K562 (cell line): ENCODE measurements around the gene MYO1B.

Source experiments
- BHLHE40 ChIP-seq: IDR thresholded peaks from 2 replicates; pipeline ENCODE4 v1.6.1; 2011; ENCODE audit warnings: low read length, improper control_type of control experiment
- CTCF ChIP-seq, 3 experiments: IDR thresholded peaks in 2 of 3; conservative IDR thresholded peaks in 1 of 3; 2 replicates each; pipeline ENCODE4 v1.5.1; 2011 to 2012; ENCODE audit warnings: low read length in 3 of 3, mild to moderate bottlenecking in 3 of 3, control low read depth in 2 of 3, improper control_type of control experiment in 1 of 3, inconsistent platforms in 1 of 3, low read depth in 1 of 3, mixed read lengths in 1 of 3, moderate library complexity in 1 of 3; ENCODE audit not compliant: insufficient read depth in 2 of 3
- HDAC3 ChIP-seq: fragments of 450-650 bp; IDR thresholded peaks from 2 replicates; pipeline ENCODE4 v1.6.1; 2018; ENCODE audit warnings: borderline replicate concordance, mild to moderate bottlenecking, moderate library complexity; ENCODE audit not compliant: partially characterized antibody
- HMBOX1 ChIP-seq: sonication (generic); IDR thresholded peaks from 2 replicates; pipeline ENCODE4 v1.6.1; 2016
- HMG20B ChIP-seq: fragments of 250-450 bp; sonication (Bioruptor Pico); IDR thresholded peaks from 2 replicates; pipeline ENCODE4 v1.5.0; 2021; ENCODE audit warnings: mild to moderate bottlenecking
- KDM1A ChIP-seq, 2 experiments: fragments of 450-650 bp; IDR thresholded peaks; 2 replicates each; pipeline ENCODE4 v1.6.1; 2016; ENCODE audit warnings: mild to moderate bottlenecking in 2 of 2
- MXD1 ChIP-seq: fragments of 250-450 bp; sonication (Bioruptor Pico); IDR thresholded peaks from 2 replicates; pipeline ENCODE4 v1.8.0; 2021; ENCODE audit warnings: borderline replicate concordance, mild to moderate bottlenecking, moderate library complexity; ENCODE audit not compliant: poor library complexity, severe bottlenecking
- PCBP2 ChIP-seq: fragments of 200-400 bp; formaldehyde crosslinking; IDR thresholded peaks from 2 replicates; pipeline ENCODE4 v1.6.1; 2018; ENCODE audit warnings: low read length, low read depth, mild to moderate bottlenecking, moderate library complexity; ENCODE audit not compliant: poor library complexity, severe bottlenecking
- SMAD3 ChIP-seq: fragments of 450-650 bp; formaldehyde crosslinking; conservative IDR thresholded peaks from 2 replicates; pipeline ENCODE4 v1.4.0; 2020; ENCODE audit warnings: mild to moderate bottlenecking
- SP1 ChIP-seq: sonication (generic); formaldehyde crosslinking; IDR thresholded peaks from 2 replicates; pipeline ENCODE4 v1.8.1; 2022; ENCODE audit warnings: mild to moderate bottlenecking, missing genetic modification reagents
- ZNF766 ChIP-seq: fragments of 200-800 bp; sonication (Bioruptor generic); conservative IDR thresholded peaks from 2 replicates; pipeline ENCODE4 v1.6.1; 2016; ENCODE audit warnings: missing genetic modification characterization, missing compliant biosample characterization
- ZZZ3 ChIP-seq: fragments of 450-650 bp; IDR thresholded peaks from 2 replicates; pipeline ENCODE4 v1.6.1; 2016; ENCODE audit warnings: antibody characterized with exemption, mild to moderate bottlenecking, moderate library complexity

- no peak for TF ChIP-seq HMG20B (CRISPR knock-in tag)
- no peak for TF ChIP-seq PCBP2
- no peak for TF ChIP-seq BHLHE40
- no peak for TF ChIP-seq HDAC3
- no peak for TF ChIP-seq SMAD3 (CRISPR knock-in tag)
- TF ChIP-seq HMBOX1 = no peak
- TF ChIP-seq ZNF766 (CRISPR knock-in tag) = no peak
- TF ChIP-seq MXD1 (CRISPR knock-in tag) = no peak
- no peak for TF ChIP-seq SP1 (CRISPR knock-in tag)
- no peak for TF ChIP-seq ZZZ3
- TF ChIP-seq KDM1A (IDR thresholded peaks at IDR 0.05) = no peak
- no peak for TF ChIP-seq CTCF (IDR thresholded peaks at IDR 0.05 in 2 of 3, conservative IDR thresholded peaks at IDR 0.05 in 1 of 3; ENCODE audit: insufficient read depth in 2 of 3, low read depth in 1 of 3, low read length in 3 of 3)
These were observed 148.8 kb downstream of the MYO1B start for GRCh38 chr2:191394043-191394442.
